ENCODE data around the gene LGI4. TPM values are rescaled to one million over a fixed set of nuclear protein-coding genes. Genes with fewer than 3 reads are reported as not detected.
A peak's percentile ranks its signal among the peaks of the same experiment; 100 is the strongest.

LGI4 gene
- total and polyA plus RNA-seq, 2 experiments from 2014 or later: 3.4 to 4.3 TPM

DNA sequence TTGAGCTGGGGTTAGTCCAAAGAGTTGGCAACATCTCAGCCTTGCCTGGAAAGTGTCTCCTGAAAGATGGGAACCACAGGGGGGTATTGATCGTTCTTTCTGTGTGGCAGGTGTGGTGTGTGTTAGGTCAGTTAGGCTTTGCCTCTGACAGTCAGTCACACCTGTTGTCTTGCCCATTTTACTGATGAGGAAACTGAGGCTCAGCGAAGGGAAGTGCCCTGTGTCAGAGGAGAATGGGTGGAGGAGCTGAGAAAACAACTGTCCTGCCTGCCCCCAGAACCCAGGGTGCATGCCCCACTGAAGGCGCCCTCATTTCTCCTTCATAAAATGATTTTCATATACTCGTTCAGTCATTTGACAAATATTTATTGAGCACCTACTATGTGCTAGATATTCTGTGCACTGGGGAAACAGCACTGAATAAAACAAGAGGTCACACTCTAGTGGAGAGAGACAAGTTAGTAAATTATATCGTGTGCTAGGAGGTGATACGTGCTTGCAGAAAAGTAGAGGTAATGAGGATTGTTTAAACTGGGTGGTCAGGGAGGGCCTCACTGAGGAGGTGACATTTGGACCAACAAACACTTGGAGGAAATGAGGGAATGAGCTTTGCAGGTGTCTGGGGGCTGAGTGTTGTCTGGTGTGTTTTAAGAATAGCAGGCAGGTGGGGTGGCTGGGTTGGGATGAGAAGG lies 21.3 kb upstream of the LGI4 start (continued):
- TF ChIP-seq, protein P1, sequence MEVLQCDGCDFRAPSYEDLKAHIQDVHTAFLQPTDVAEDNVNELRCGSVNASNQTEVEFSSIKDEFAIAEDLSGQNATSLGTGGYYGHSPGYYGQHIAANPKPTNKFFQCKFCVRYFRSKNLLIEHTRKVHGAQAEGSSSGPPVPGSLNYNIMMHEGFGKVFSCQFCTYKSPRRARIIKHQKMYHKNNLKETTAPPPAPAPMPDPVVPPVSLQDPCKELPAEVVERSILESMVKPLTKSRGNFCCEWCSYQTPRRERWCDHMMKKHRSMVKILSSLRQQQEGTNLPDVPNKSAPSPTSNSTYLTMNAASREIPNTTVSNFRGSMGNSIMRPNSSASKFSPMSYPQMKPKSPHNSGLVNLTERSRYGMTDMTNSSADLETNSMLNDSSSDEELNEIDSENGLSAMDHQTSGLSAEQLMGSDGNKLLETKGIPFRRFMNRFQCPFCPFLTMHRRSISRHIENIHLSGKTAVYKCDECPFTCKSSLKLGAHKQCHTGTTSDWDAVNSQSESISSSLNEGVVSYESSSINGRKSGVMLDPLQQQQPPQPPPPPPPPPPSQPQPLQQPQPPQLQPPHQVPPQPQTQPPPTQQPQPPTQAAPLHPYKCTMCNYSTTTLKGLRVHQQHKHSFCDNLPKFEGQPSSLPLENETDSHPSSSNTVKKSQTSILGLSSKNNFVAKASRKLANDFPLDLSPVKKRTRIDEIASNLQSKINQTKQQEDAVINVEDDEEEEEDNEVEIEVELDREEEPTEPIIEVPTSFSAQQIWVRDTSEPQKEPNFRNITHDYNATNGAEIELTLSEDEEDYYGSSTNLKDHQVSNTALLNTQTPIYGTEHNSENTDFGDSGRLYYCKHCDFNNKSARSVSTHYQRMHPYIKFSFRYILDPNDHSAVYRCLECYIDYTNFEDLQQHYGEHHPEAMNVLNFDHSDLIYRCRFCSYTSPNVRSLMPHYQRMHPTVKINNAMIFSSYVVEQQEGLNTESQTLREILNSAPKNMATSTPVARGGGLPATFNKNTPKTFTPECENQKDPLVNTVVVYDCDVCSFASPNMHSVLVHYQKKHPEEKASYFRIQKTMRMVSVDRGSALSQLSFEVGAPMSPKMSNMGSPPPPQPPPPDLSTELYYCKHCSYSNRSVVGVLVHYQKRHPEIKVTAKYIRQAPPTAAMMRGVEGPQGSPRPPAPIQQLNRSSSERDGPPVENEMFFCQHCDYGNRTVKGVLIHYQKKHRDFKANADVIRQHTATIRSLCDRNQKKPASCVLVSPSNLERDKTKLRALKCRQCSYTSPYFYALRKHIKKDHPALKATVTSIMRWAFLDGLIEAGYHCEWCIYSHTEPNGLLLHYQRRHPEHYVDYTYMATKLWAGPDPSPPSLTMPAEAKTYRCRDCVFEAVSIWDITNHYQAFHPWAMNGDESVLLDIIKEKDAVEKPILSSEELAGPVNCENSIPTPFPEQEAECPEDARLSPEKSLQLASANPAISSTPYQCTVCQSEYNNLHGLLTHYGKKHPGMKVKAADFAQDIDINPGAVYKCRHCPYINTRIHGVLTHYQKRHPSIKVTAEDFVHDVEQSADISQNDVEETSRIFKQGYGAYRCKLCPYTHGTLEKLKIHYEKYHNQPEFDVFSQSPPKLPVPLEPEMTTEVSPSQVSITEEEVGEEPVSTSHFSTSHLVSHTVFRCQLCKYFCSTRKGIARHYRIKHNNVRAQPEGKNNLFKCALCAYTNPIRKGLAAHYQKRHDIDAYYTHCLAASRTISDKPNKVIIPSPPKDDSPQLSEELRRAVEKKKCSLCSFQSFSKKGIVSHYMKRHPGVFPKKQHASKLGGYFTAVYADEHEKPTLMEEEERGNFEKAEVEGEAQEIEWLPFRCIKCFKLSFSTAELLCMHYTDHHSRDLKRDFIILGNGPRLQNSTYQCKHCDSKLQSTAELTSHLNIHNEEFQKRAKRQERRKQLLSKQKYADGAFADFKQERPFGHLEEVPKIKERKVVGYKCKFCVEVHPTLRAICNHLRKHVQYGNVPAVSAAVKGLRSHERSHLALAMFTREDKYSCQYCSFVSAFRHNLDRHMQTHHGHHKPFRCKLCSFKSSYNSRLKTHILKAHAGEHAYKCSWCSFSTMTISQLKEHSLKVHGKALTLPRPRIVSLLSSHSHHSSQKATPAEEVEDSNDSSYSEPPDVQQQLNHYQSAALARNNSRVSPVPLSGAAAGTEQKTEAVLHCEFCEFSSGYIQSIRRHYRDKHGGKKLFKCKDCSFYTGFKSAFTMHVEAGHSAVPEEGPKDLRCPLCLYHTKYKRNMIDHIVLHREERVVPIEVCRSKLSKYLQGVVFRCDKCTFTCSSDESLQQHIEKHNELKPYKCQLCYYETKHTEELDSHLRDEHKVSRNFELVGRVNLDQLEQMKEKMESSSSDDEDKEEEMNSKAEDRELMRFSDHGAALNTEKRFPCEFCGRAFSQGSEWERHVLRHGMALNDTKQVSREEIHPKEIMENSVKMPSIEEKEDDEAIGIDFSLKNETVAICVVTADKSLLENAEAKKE (CRISPR knock-in tag; IDR thresholded peaks at IDR 0.05): no peak
- no peak for TF ChIP-seq ZNF114 (CRISPR knock-in tag; IDR thresholded peaks at IDR 0.05)
- TF ChIP-seq, protein P2, sequence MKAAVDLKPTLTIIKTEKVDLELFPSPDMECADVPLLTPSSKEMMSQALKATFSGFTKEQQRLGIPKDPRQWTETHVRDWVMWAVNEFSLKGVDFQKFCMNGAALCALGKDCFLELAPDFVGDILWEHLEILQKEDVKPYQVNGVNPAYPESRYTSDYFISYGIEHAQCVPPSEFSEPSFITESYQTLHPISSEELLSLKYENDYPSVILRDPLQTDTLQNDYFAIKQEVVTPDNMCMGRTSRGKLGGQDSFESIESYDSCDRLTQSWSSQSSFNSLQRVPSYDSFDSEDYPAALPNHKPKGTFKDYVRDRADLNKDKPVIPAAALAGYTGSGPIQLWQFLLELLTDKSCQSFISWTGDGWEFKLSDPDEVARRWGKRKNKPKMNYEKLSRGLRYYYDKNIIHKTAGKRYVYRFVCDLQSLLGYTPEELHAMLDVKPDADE (IDR thresholded peaks at IDR 0.05): no peak

DNA sequence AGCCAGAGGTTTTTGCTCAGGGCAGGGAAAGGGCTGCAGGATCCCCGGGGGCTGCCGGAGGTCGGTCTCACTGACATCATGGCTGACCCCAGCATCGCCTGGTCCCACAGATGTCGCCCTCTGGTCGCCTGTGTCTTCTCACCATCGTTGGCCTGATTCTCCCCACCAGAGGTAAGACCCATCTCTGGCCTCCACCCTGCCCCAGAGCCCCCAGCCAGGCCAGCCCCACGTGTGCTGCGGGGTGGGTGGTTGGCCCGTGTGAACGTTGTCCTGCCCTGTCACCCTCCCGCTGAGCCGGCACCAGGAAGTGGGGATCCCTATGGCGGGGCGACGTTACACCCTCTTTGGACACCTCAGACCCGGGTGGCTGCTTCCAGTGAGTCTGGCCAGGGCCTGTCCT lies 20.6 kb upstream of the LGI4 start:
- Histone ChIP-seq H3K27me3 (ENCODE audit: insufficient read depth) (no peaks in the 10 kb centered on the region), H3K79me2 (replicated peaks; ENCODE audit: insufficient read depth) (peaks cover 16% of the 10 kb centered on the region), H3K4me3 (peak overlapping the region; percentile 90), H3K36me3 (ENCODE audit: insufficient read depth) (peaks cover 26% of the 10 kb centered on the region), H3K9me2 (ENCODE audit: insufficient read depth) (no peaks in the 10 kb centered on the region), H3F3A (replicated peaks; ENCODE audit: low read depth) (peaks cover 17% of the 10 kb centered on the region; the same call in 1 of the 2 replicates), H3K4me2 (peak overlapping the region; percentile 84), H3K4me1 (ENCODE audit: insufficient read depth) (peaks cover 26% of the 10 kb centered on the region), H2AFZ (no peak overlapping the region), H3K27ac (ENCODE audit: low read depth) (no peak overlapping the region), H4K20me1 (replicated peaks; ENCODE audit: insufficient read depth) (peaks cover 12% of the 10 kb centered on the region; the same call in 1 of the 2 replicates)
- ATAC-seq (no peak; the same call in 2 of the 3 replicates), DNase-seq (ENCODE audit: low spot score) (no peak)
- H3K4me3 Mint-ChIP-seq: peak overlapping the region; percentile 90
- H3K27ac Mint-ChIP-seq: no peak overlapping the region
- peaks cover 14% of the 10 kb centered on the region for H3K27me3 Mint-ChIP-seq (ENCODE audit: insufficient read depth, low read depth, poor library complexity)
- H3K9me3 Mint-ChIP-seq: no peaks in the 10 kb centered on the region
- peaks cover 43% of the 10 kb centered on the region for H3K36me3 Mint-ChIP-seq (ENCODE audit: low read depth)
- peaks cover 40% of the 10 kb centered on the region for H3K4me1 Mint-ChIP-seq
- TF ChIP-seq ZNF331 (CRISPR knock-in tag; IDR thresholded peaks at IDR 0.05; ENCODE audit: low read depth) (no peak), STAT1 (IDR thresholded peaks at IDR 0.05; ENCODE audit: unreplicated experiment) (no peak), CREB1 (CRISPR knock-in tag; IDR thresholded peaks at IDR 0.05; ENCODE audit: low read depth) (no peak), ZNF114 (CRISPR knock-in tag; IDR thresholded peaks at IDR 0.05) (no peak)
- TF ChIP-seq, protein P3, sequence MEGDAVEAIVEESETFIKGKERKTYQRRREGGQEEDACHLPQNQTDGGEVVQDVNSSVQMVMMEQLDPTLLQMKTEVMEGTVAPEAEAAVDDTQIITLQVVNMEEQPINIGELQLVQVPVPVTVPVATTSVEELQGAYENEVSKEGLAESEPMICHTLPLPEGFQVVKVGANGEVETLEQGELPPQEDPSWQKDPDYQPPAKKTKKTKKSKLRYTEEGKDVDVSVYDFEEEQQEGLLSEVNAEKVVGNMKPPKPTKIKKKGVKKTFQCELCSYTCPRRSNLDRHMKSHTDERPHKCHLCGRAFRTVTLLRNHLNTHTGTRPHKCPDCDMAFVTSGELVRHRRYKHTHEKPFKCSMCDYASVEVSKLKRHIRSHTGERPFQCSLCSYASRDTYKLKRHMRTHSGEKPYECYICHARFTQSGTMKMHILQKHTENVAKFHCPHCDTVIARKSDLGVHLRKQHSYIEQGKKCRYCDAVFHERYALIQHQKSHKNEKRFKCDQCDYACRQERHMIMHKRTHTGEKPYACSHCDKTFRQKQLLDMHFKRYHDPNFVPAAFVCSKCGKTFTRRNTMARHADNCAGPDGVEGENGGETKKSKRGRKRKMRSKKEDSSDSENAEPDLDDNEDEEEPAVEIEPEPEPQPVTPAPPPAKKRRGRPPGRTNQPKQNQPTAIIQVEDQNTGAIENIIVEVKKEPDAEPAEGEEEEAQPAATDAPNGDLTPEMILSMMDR (conservative IDR thresholded peaks at IDR 0.05; ENCODE audit: low read depth in 2 of 2): no peak
- TF ChIP-seq, protein P2 (IDR thresholded peaks at IDR 0.05): no peak

Data from GM23338 (cell line).